Measurements from ENCODE around the gene OPA1.

GRCh38 chr3:193686665-193687483, 93.9 kb downstream of the OPA1 start:
- TF ChIP-seq CTCF (IDR thresholded peaks at IDR 0.05) (no peak), ZFX (IDR thresholded peaks at IDR 0.05; ENCODE audit: borderline replicate concordance) (no peak)

Measured in 22Rv1 (cell line).